OCI-LY3 (cell line): ENCODE data around the gene CDA.

ENCODE experiments used
- EZH2phosphoT487 ChIP-seq: fragments of 200-600 bp; shearing (Covaris generic); IDR thresholded peaks from 2 replicates; pipeline ENCODE4 v1.6.1; 2018; ENCODE audit warnings: antibody characterized with exemption, mixed run types, low read depth
- TF ChIP-seq, protein P1 (sequence below): fragments of 200-600, 300-600 bp; sonication (generic); IDR thresholded peaks from 2 replicates; pipeline ENCODE4 v1.5.1; 2014; ENCODE audit warnings: antibody characterized with exemption, low read length, low read depth

DNA sequence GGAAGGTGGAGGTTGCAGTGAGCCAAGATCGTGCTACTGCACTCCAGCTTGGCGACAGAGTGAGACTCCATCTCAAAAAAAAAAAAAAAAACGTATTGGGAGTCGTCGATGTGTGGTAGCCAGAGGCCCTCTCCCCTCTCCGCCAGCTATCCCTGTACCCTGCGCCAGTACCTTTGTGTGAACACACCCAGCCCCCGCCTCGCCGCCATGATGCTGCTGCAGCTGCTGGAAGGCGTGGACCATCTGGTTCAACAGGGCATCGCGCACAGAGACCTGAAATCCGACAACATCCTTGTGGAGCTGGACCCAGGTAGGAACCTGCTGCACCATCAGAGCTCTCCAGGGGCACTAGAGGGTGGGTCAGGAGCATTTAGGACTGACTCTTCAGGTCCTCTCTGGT lies 56.5 kb downstream of the CDA start:
- TF ChIP-seq, protein P1, sequence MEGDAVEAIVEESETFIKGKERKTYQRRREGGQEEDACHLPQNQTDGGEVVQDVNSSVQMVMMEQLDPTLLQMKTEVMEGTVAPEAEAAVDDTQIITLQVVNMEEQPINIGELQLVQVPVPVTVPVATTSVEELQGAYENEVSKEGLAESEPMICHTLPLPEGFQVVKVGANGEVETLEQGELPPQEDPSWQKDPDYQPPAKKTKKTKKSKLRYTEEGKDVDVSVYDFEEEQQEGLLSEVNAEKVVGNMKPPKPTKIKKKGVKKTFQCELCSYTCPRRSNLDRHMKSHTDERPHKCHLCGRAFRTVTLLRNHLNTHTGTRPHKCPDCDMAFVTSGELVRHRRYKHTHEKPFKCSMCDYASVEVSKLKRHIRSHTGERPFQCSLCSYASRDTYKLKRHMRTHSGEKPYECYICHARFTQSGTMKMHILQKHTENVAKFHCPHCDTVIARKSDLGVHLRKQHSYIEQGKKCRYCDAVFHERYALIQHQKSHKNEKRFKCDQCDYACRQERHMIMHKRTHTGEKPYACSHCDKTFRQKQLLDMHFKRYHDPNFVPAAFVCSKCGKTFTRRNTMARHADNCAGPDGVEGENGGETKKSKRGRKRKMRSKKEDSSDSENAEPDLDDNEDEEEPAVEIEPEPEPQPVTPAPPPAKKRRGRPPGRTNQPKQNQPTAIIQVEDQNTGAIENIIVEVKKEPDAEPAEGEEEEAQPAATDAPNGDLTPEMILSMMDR, result no peak
- no peak for TF ChIP-seq EZH2phosphoT487
